NCI-H1930 (cell line): ENCODE results near the gene FOSL1.

ENCODE experiments used
- DNase-seq, 2 experiments: peaks; one replicate each; lab custom pipeline; 2025; lab: John Stamatoyannopoulos, UW

The FOSL1 gene

DNA sequence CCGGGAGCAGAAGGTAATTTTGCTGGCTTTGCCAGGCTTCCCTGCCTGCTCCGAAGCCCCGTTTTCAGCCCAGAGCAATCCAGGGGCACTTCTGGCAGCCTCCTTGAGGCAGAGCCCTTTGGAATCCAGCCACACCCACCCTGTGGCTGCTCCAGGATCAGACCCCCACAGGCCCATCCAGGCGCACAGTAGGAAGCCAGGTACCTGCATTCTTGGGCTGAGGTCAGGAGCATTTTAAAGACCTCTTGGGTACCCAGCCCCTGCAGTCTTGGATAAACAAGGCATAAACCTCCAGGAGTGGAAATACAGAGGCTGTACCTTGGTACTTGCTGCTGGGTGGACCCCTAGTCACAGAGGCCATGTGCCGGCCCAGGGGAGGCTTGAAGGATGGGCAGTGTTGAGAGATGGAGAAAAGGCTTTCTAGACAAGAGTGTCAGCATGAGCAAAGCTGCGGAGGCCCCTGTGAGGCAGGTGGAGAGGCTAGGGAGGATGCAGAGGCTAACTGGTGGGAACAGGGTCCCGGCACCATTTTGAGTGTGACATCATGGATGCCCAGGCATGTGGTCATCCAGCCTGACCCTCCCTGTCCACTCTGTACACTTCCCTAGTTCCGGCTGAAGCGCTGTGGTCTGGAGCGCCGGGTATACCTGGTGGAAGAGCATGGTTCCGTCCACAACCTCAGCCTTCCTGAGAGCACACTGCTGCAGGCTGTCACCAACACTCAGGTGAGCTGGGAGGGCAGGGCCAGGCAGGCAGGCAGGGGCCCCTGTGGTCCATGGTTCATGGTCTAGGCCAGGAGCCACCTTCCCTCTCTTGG lies 36.1 kb downstream of the FOSL1 start:
- no peak for DNase-seq

DNA sequence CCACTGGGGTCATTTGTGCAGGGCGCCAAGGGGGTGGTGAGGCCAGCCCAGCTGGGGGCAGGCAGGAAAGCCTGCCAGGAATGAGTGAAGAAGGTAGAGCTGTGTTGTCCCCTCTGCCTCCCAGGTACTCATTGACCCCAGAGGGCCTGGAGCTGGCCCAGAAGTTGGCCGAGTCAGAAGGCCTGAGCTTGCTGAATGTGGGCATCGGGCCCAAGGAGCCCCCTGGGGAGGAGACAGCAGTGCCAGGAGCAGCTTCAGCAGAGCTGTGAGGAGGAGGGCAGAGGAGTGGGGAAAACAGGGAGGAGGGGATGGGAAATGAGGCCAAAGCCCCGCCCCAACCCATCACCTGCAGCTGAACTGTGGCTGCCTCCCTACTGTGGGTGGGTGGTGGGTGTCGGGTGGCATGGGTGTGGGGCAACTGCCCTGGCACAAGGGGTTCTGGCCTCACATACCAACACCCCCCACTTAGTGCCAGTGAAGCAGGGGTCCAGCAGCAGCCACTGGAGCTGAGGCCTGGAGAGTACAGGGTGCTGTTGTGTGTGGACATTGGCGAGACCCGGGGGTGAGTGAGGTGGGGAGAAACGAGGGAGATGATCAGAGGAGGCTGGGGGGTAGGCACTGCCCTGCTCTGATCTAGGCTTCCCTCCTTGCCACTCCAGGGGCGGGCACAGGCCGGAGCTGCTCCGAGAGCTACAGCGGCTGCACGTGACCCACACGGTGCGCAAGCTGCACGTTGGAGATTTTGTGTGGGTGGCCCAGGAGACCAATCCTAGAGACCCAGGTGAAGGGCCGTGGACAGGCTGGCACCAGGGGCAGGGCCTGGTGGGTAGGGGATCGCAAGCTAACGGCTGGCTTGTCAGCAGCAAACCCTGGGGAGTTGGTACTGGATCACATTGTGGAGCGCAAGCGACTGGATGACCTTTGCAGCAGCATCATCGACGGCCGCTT lies 37.0 kb downstream of the FOSL1 start:
- DNase-seq: no peak

DNA sequence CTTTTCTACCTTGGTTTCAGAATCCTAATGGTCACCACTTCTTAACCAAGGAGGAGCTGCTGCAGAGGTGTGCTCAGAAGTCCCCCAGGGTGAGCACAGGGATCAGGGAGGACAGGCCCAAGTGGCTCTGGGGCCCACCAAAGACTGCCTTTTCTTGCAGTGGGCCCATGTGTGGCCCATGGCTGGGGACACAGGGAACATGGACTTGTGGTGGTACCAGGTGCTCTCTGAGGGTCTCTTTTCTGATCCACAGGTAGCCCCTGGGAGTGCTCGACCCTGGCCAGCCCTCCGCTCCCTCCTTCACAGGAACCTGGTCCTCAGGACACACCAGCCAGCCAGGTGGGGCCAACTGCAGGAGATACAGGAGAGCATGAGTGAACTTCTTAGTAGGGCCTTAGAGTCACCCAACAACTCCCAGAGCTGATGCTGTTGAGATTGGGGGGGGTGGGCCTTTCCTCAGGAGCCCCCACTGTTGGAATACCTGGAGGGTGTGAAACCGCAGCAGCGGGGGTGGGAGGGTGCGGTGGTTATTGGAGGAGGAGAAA lies 37.9 kb downstream of the FOSL1 start:
- DNase-seq: no peak

DNA sequence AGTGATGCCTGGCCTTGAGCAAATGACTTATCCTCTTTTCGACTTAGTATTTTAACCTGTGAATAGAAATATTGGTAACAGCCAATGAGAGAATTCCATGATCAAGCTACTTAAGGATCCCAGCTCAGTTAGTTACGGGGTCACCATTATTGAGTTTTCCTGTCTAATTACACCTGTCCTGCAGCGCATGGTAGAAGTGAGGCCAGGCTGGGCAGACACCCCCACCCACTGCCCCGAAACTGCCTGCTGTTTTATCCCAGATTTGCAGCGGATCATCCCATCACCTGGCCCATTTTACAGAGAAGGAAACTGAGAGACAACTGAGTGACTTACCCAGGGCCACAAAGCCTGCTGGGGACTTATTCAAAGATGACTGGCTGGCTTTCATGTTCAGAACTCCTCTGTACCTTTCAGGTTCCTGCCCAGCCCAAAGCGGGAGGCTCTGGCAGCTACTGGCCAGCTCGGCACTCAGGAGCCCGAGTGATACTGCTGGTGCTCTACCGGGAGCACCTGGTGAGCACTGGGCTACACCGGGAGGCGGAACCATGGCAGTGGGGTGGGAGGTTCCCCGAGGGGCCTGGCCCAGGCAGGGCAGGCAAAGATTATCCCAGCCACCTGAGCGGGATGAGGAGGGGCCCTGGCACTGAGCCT lies 38.5 kb downstream of the FOSL1 start:
- DNase-seq: no peak

DNA sequence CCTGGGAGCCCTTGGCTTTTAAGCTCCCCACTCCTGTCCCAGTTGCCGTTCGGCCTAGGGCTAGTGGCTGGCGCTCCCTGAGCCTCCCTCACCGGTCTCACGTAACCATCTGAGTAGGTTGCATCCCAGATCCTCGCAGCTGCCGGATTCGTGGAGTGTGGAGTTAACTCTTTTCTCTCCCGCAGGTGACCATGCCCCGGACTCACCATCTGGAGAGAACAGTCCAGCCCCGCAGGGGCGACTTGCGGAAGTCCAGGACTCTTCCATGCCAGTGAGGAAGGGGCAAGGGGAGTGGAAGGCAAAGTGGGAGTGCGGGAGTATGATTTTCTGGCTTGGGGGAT lies 39.1 kb downstream of the FOSL1 start:
- DNase-seq: no peak

DNA sequence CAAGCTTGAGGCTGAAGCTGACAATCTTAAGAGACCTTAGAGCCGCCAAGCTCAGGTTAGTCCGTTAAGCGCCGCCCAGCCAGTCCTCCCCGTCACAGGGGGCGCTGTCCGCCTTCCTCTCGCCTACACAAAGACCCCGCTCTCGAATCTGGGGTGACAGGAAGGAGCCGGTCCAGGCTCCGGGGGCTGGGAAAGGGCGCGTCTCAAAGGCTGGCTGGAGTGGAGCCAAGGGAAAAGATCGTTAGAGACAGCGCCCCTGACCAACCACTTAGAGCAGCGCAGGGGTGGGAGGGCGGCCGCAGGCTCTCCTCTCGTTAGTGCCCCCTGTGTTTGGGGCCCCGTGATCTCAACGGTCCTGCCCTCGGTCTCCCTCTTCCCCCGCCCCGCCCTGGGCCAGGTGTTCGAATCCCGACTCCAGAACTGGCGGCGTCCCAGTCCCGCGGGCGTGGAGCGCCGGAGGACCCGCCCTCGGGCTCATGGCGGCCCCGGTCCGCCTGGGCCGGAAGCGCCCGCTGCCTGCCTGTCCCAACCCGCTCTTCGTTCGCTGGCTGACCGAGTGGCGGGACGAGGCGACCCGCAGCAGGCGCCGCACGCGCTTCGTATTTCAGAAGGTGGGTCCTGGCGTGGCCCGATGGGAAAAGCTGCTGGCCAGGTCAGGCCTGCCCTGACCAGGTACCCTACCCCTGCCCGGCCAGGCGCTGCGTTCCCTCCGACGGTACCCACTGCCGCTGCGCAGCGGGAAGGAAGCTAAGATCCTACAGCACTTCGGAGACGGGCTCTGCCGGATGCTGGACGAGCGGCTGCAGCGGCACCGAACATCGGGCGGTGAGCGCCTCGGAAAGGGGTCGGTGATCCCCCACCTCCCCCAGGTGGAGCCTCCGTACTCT lies 39.7 kb downstream of the FOSL1 start, which contains the start of gene MUS81:
Gene MUS81 (plus strand): TSS at position 156 of the 887 bp plus-strand sequence. CDS start 321 bp downstream, at position 477.
- peak; percentile 86 to 92 for DNase-seq

DNA sequence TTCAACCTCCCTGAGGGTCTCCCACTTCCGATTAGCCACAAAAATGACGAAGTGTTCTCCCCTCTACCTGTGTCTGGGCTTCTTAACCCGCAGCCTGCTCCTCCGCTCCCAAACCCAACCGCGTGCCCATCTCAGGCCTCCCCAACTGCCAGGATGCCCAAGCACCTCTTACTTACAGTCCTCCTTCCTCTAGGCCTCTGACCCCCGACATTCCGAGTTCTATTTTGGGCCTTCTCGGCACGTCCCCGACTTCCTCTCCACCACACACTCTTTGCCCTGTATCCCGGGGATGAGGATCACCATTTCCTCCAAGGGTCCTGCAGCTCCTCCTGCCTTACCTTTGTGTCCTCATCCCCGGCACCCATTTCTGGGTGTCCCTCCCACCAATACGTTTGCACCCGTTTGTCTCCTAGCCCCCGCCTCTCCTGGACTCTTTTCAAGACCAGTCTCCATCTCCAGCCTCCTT lies 40.3 kb downstream of the FOSL1 start:
- DNase-seq: peak in 1 of 2 experiments; percentile 70

DNA sequence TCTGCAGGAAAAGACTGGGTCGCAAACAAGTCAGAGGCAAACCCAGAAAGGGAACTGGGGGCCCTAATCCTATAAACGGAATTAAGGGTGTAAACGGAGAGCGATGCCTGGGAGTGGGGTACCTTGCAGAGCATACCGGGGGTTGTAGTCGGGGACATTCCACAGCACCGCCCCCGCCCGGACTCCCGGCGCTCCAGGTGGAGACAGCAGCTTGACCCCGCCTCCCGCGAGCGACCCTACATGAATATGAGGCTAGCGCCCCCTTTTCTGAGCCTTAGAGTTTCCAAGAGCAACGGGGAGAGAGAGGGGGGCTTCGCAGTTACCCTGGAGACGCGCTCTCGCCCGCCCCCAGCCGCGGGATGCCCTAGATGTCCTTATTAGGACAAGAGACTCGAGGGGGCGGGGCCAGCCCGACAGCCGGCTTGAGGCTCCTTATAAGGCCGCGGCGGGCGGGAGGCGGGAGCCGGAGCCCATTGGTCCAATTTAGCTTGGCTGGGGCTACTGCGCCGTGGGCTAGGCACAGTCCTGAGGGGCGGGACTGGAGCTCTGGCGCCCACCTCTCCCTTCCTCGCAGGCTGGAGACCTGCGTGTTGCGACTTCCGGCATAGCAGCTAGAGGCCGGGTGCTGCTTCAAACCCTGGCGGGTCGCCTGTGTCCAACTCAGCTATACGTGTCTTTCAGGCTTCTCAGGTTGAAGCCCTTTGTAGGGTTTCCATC lies 40.9 kb downstream of the FOSL1 start:
- peak; percentile 98 to 99 for DNase-seq

DNA sequence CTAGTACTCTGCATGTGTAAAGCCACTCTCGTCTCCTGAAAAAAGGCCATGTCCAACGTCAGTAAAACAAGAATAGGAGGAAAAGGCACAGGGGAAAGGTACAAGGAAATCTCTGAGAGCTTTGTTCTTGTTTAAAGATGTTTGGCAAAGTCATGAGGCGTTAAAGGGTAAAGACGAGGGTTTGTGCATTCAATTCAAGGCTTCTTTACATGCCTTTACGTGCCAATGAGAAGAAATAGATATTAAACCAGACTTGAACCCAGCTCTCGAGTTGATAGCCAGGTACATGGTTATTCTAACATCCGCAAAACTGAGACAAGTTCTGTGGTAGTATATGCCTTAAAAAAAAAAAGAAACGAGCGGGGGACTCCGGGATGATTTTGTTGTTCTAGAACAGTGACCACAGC lies 41.5 kb downstream of the FOSL1 start:
- no peak for DNase-seq

DNA sequence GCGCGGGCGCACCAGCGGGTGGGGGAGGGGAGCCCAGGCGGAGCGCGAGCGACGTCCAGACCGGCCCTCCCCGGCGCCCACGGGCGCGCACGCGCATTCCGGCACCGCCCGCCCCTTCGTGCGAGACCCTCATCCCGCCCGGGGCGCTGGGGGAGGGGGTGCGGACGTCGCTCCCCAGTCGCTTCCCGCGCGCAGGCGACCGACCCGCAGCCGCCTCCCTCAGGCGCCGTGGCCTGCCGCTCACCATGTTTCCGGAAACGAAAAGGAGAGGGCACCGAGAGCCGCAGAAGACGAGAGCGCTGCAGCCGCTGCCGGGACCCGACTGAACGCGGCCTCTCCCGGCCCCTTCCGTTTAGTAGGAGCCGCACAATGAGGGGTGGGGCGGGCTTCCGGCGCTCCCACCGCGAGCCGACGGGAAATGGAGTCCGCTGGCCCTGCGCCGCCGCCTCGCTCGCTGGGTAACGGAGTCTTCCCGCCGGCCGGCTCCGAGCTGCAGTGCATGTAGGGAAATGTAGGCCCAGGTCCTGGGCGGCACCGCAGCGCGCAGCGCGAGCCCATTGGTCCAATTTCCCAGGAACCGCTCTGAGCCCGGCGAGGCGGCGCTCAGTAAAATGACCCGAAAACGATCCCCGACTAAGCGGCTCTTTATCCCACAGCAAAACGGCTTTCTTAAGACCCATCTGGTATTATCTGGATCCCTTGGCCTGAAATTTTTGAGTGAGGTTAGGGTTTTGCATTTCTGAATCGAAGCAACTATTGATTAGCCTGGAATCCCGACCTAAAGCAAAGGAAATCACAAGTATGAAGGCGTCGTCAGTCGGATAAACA lies 42.1 kb downstream of the FOSL1 start, which contains the start of gene CFL1:
Gene CFL1 (minus strand): TSS at position 328 of the 828 bp plus-strand sequence. CDS start 81 bp downstream, at position 247.
- DNase-seq: peak; percentile 95 to 96

DNA sequence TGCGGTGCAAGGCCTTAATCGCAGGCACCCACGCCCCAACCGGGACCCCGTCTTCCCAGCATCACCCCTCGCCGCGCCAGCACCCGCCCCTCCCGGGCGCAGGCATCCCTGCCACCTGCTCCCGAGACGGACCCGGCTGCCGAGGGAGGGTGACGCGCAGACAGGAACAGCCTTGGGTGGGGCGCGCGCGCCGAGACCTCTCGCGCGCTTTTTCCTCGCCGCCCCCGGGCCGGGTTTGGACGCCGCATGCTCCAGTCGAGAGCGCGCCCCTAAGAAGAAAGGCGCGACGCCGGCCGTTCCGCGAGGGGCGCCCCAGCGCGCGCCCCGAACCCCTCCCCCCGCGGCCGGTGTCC lies 42.7 kb downstream of the FOSL1 start:
- DNase-seq: no peak

DNA sequence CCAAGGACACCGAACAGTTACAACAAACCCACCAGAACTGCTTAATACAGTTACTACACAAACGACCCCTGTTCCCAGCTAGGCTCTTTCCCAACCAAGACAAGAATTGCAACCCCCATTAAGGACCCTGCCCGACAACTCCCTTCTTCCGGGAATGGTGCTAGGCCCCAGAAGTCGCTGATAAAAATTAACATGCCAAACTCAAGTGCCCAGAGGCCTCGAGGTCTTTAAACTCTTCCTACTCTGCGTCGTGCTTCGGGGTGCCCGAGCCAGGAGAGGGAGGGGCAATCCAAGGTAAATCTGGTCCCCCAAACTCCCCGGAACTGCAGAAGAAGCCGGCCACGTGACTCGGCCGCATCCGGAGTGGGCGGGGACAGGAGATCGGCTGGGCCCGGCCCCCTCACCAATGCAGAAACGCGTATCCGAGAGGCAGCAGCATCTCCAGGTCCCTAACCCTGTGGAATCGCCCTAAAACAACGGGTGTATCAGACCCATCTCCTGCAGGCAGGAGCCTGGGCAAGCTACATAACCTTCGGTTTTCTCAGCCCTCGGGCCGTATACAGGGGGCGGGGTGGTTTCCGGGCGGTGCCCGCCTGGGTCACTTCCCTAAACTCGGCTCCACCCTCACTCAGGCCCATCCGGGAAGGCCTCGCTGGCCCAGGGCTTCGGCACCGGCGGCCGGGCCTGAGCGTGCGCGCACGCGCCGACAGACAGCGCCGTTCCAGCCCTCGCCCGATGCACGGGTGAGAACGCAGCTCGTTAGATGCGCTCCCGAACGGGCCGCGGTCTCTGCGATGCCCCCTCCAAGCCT lies 43.3 kb downstream of the FOSL1 start:
- DNase-seq: no peak

DNA sequence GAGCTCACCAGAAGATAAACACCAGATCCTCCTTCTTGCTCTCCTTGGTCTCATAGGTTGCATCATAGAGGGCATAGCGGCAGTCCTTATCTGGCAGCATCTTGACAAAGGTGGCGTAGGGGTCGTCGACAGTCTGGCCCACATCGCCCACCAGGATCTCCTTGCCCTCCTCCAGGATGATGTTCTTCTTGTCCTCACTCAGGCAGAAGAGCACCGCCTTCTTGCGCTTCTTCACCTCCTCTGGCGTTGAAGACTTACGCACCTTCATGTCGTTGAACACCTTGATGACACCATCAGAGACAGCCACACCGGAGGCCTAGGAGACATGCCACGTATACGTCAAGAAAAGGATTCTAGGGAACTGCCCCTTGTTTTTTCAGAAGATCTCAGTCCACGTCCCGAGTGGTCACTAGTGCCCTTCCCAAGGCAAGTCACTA lies 44.2 kb downstream of the FOSL1 start:
- DNase-seq: no peak

DNA sequence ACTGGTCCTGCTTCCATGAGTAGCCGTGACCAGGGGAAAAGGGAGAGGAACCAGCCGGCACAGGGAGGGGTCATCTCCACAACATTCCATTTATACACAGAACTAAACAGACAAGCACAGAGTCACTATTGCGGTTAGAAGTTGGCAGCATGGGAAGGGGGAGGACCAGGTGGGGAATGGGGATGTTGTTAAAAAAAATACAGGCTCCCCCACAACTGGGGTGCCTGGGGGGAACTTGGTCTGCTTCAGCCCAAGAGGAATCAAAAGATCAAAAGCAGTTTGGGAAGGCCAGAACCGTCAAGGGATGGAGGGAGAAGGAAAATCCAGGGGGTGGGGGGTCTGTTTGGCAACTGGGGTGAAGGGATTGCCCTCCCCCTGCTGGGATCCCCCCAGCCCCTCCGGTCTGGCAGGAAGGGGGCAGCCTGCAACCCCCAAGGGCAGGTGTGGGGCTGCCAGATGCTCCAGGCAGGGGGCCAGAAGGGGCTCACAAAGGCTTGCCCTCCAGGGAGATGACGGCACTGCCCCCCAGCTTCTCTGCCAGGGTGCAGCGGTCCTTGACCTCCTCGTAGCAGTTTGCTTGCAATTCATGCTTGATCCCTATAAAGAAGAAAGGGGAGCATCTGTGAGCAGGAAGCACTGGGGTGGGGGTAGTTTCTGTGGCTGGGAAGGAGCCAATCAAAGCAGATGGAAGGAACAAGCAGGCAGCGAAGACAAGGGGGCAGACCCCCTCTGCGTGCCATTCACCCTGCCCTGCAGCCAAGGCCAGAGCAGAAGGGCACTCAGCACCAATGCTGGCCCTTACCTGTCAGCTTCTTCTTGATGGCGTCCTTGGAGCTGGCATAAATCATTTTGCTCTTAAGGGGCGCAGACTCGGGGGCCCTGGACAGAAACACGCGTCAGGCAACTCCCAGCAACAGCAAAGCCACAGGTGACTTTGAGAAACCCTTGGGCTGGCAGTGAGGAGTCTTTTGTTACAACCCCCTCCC lies 45.0 kb downstream of the FOSL1 start:
- no peak for DNase-seq

DNA sequence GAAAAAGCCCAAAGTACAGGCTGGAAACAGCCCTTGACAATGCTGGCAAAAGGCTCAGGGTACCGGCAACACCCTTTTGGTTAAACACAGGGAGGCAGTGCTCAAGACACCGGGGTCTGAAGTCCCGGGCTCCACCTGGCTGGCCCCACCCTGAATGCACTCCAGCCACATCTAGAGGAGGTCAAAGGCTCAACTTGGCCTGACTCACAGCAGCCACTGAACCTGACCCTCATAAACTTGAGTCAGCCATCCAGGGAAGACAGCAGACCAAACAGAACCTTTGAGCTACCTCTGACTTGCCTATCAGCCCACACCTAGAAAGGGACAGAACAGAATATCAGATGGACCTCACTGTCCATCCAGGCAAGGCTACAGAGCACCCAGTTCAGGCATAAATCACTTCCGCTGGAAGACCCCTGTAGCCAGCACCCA lies 46.0 kb downstream of the FOSL1 start:
- no peak for DNase-seq

DNA sequence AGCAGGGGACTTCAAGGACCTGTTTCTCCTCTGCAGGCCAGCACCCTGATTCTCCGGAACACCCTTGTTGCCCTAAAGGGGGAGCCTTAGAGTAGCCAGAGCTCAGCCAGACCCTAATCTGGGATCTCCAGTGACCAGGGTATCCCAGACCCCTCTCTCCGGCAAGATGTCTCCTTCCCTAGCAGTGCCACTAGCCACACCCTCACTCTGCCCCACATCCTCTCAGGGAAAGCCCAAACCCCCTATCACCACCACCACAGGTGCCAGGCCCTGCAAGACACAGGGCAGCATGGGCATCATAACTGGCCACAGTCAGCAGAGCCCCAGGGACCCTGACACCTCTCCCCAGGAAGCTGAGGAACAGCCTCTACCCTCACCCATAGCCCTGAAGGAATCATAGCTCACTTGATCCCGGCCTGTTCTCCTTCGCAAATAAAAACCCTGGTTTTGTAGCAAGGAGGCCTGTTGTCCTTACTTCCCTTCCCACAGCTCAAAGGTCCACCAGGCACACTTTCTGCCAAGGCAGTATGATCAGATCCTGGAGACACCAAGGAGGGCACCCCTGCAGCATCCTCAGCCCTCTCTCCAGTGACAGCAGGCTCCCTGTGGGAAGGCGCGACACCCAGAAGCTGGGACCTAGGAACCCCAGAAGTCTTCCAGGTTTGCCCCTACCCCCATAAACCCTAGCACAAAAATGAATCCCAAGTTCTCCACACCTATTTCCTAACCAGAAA lies 46.8 kb downstream of the FOSL1 start:
- DNase-seq: no peak
